ENCODE measurements around the gene HNRNPUL2.

- TF ChIP-seq CTCF (IDR thresholded peaks at IDR 0.05; ENCODE audit: poor library complexity, severe bottlenecking) (no peak), POLR2AphosphoS5 (IDR thresholded peaks at IDR 0.05) (no peak), REST (IDR thresholded peaks at IDR 0.05; ENCODE audit: borderline replicate concordance) (no peak), EP300 (conservative IDR thresholded peaks at IDR 0.05; ENCODE audit: poor library complexity, severe bottlenecking) (no peak), RAD21 (conservative IDR thresholded peaks at IDR 0.05) (no peak), EZH2 (IDR thresholded peaks at IDR 0.05; ENCODE audit: borderline replicate concordance, insufficient read depth, low read length, poor library complexity, severe bottlenecking) (no peak), SMC3 (conservative IDR thresholded peaks at IDR 0.05; ENCODE audit: poor library complexity) (no peak), MXI1 (conservative IDR thresholded peaks at IDR 0.05; ENCODE audit: poor library complexity, severe bottlenecking) (no peak)
Observed at GRCh38 chr11:62747475-62748160, 20.4 kb upstream of the HNRNPUL2 start.

Data from neural cell (in vitro differentiated cells).